NT2/D1 (cell line): ENCODE measurements around the gene APOD.
"Not testable (repeated sequence)": the region's sequence is repeated elsewhere in the genome, so short reads cannot be mapped to it uniquely, and the experiment has no call there.

ENCODE experiments used
- SUZ12 ChIP-seq: IDR thresholded peaks from 2 replicates; pipeline ENCODE4 v1.6.1; 2011; ENCODE audit not compliant: insufficient read length, insufficient read depth; ENCODE audit errors: extremely low read depth
- ZNF274 ChIP-seq: IDR thresholded peaks from 2 replicates; pipeline ENCODE4 v1.6.1; 2011; ENCODE audit warnings: mild to moderate bottlenecking, low read depth, low read length

DNA sequence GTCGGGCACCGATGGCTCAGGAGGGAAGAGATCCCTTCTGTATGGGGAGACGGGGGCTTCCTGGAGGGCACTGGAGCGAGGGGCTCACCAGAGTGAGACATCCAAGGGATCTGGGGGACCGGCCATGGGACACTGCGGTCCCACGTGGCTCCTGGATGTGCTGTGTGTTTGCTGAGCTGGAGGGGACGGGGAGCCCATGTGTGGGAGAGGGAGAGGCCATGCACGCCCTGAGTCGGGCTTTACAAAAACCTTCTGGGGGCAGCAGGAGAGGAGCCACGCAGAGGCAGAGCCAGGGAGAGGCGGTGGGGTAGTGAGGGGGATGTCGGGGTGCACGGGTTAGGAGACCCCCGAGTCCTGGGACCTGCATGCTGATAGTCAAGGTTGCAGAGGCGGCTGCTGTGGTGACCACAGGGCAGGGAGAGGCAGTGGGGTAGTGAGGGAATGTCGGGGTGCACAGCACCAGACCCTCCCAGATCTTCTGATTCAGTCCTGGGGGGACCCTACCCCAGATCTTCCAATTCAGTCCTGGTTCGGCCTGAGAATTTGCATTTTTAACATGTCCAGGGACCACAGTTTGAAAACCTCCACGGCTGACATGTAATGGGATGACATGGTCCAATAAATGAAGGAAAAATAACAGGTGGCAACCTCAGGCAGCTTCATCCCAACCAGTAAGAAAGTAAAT is 48.9 kb upstream of the APOD start:
- TF ChIP-seq SUZ12, ZNF274: not testable (repeated sequence)
